Anterior cingulate cortex (tissue), 58 donors: ENCODE results near the gene AFAP1.

Source experiments
- DNase-seq, 58 donors: peaks; one replicate each; lab custom pipeline; 2025; lab: John Stamatoyannopoulos, UW

The AFAP1 gene

GRCh38 chr4:7812231-7812857, 127.3 kb downstream of the AFAP1 start:
- DNase-seq, result no peak

- no peak for DNase-seq
These were observed 128.0 kb downstream of the AFAP1 start for GRCh38 chr4:7811536-7812191.

- no peak for DNase-seq
These were observed 128.7 kb downstream of the AFAP1 start for GRCh38 chr4:7810783-7811535.

GRCh38 chr4:7808752-7809151, 130.9 kb downstream of the AFAP1 start:
- no peak for DNase-seq

GRCh38 chr4:7808181-7808580, 131.5 kb downstream of the AFAP1 start:
- DNase-seq, result no peak

GRCh38 chr4:7807351-7807921, 132.2 kb downstream of the AFAP1 start:
- no peak for DNase-seq

GRCh38 chr4:7806338-7807090, 133.1 kb downstream of the AFAP1 start:
- peak in 51 of 58 donors; percentile 20 to 82 (median 60) for DNase-seq

GRCh38 chr4:7805533-7806337, 133.9 kb downstream of the AFAP1 start:
- peak in 3 of 58 donors; percentile 12 to 66 (median 45) for DNase-seq

- DNase-seq, result no peak
These were observed 134.8 kb downstream of the AFAP1 start for GRCh38 chr4:7804756-7805385.

- peak in 56 of 58 donors; percentile 6 to 92 (median 64) for DNase-seq
These were observed 135.5 kb downstream of the AFAP1 start for GRCh38 chr4:7803992-7804755.

GRCh38 chr4:7803371-7803770, 136.3 kb downstream of the AFAP1 start:
- no peak for DNase-seq

- peak in 54 of 58 donors; percentile 23 to 90 (median 70) for DNase-seq
These were observed 137.5 kb downstream of the AFAP1 start for GRCh38 chr4:7802093-7802726.

- DNase-seq, result no peak
These were observed 138.0 kb downstream of the AFAP1 start for GRCh38 chr4:7801641-7802040.

GRCh38 chr4:7801001-7801400, 138.7 kb downstream of the AFAP1 start:
- no peak for DNase-seq

- no peak for DNase-seq
These were observed 139.3 kb downstream of the AFAP1 start for GRCh38 chr4:7800410-7800809.

GRCh38 chr4:7799736-7800135, 139.9 kb downstream of the AFAP1 start:
- DNase-seq, result peak in 12 of 58 donors; percentile 18 to 55 (median 28)

- no peak for DNase-seq
These were observed 140.4 kb downstream of the AFAP1 start for GRCh38 chr4:7799306-7799705.
